A549 (cell line): ENCODE data around the gene AKR1C8.
A peak's percentile ranks its signal among the peaks of the same experiment; 100 is the strongest.

Source experiments
- EP300 ChIP-seq, 2 experiments: fragments of >200 bp; sonication (Bioruptor Twin); formaldehyde crosslinking; IDR thresholded peaks; 2 replicates in 1 of 2; 3 replicates in 1 of 2; pipeline ENCODE4 v1.6.1; 2016 to 2017
- FOSB ChIP-seq: fragments of 250-450 bp; sonication (Bioruptor Pico); IDR thresholded peaks from 2 replicates; pipeline ENCODE4 v1.5.0; 2020; ENCODE audit warnings: mild to moderate bottlenecking, moderate library complexity
- KDM1A ChIP-seq: fragments of 200-600 bp; sonication (generic); IDR thresholded peaks from 2 replicates; pipeline ENCODE4 v1.6.1; 2016; ENCODE audit warnings: low read depth, mild to moderate bottlenecking
- KDM5A ChIP-seq: fragments of 200-600 bp; sonication (generic); IDR thresholded peaks from 2 replicates; pipeline ENCODE4 v1.6.1; 2016; ENCODE audit warnings: antibody characterized with exemption, mild to moderate bottlenecking
- MAFK ChIP-seq: fragments of 450-650 bp; IDR thresholded peaks from 2 replicates; pipeline ENCODE4 v1.6.1; 2014; ENCODE audit not compliant: partially characterized antibody
- MYC ChIP-seq: IDR thresholded peaks from 2 replicates; pipeline ENCODE4 v1.6.1; 2012; ENCODE audit warnings: mild to moderate bottlenecking, inconsistent platforms, low read length, improper control_type of control experiment, borderline replicate concordance
- NPAS2 ChIP-seq: fragments of 250-450 bp; sonication (Bioruptor Pico); IDR thresholded peaks from 2 replicates; pipeline ENCODE4 v1.8.0; 2022; ENCODE audit warnings: mild to moderate bottlenecking, moderate library complexity, borderline replicate concordance
- POLR2A ChIP-seq: IDR thresholded peaks from 2 replicates; pipeline ENCODE4 v1.6.1; 2012; ENCODE audit warnings: mild to moderate bottlenecking, low read length
- SMC3 ChIP-seq: fragments of >200 bp; sonication (Bioruptor Twin); formaldehyde crosslinking; IDR thresholded peaks from 3 replicates; pipeline ENCODE4 v1.6.1; 2018; ENCODE audit warnings: inconsistent platforms
- TF ChIP-seq, protein P1 (sequence below): fragments of >200 bp; sonication (Bioruptor Twin); formaldehyde crosslinking; IDR thresholded peaks from 3 replicates; pipeline ENCODE4 v1.5.1; 2016
- TF ChIP-seq, protein P2 (sequence below): IDR thresholded peaks from 2 replicates; pipeline ENCODE4 v1.6.1; 2012

DNA sequence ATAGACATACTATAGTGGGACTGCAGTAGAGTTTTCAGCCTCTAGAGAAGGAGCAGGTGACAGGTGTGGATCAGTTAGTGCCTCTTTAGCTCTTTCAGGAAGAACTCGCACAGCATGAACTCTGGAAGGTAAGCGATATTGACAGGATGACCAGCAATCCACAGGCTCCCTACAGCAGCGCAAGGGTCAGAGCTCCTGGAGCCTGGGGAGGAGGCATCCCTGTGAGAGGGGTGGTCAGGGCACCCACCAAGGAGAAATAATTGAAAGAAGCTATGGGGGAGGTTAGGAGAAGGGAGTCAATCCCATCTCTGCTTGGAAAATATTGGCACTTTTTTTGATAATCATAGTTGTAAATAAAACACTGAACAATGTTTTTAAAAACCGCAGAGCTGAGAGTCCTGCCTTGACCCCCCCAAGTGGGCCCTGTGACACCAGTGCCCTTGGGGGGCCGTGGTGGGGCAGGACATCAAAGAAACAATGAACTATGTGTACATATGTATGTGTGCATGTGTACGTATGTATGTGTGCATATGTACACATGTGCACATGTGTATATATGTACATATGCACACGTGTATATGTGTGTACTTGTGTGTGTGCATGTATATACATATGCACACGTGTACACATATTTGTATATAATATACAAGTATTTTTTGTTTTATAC, 77.0 kb downstream of the AKR1C8 start:
- no peak for TF ChIP-seq EP300 (IDR thresholded peaks at IDR 0.05)
- TF ChIP-seq, protein P1, sequence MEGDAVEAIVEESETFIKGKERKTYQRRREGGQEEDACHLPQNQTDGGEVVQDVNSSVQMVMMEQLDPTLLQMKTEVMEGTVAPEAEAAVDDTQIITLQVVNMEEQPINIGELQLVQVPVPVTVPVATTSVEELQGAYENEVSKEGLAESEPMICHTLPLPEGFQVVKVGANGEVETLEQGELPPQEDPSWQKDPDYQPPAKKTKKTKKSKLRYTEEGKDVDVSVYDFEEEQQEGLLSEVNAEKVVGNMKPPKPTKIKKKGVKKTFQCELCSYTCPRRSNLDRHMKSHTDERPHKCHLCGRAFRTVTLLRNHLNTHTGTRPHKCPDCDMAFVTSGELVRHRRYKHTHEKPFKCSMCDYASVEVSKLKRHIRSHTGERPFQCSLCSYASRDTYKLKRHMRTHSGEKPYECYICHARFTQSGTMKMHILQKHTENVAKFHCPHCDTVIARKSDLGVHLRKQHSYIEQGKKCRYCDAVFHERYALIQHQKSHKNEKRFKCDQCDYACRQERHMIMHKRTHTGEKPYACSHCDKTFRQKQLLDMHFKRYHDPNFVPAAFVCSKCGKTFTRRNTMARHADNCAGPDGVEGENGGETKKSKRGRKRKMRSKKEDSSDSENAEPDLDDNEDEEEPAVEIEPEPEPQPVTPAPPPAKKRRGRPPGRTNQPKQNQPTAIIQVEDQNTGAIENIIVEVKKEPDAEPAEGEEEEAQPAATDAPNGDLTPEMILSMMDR, result no peak
- no peak for TF ChIP-seq SMC3
- TF ChIP-seq, protein P2, sequence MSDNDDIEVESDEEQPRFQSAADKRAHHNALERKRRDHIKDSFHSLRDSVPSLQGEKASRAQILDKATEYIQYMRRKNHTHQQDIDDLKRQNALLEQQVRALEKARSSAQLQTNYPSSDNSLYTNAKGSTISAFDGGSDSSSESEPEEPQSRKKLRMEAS, result no peak
- no peak for TF ChIP-seq MAFK
- peak; percentile 78 for TF ChIP-seq FOSB (CRISPR knock-in tag)
- no peak for TF ChIP-seq MYC
- no peak for TF ChIP-seq POLR2A
- no peak for TF ChIP-seq NPAS2 (CRISPR knock-in tag)
- TF ChIP-seq KDM5A, result no peak
- TF ChIP-seq KDM1A, result peak; percentile 80; the same call in 1 of the 2 replicates
